D721Med (cell line): ENCODE data around the gene C6orf47.

Source experiments
- DNase-seq: peaks from one replicate; pipeline ENCODE4 v3.0.0; 2011; ENCODE audit warnings: low spot score; ENCODE audit not compliant: insufficient read length
- FAIRE-seq: peaks from 2 replicates; lab custom pipeline; 2011; peaks lifted over from hg19 to GRCh38; lab: Jason Lieb, UNC
- TF ChIP-seq, protein P1 (sequence below): IDR thresholded peaks from 2 replicates; pipeline ENCODE4 v1.5.1; 2012; ENCODE audit warnings: mild to moderate bottlenecking, control low read depth; ENCODE audit not compliant: insufficient read depth; ENCODE audit errors: missing control alignments

The C6orf47 gene

DNA sequence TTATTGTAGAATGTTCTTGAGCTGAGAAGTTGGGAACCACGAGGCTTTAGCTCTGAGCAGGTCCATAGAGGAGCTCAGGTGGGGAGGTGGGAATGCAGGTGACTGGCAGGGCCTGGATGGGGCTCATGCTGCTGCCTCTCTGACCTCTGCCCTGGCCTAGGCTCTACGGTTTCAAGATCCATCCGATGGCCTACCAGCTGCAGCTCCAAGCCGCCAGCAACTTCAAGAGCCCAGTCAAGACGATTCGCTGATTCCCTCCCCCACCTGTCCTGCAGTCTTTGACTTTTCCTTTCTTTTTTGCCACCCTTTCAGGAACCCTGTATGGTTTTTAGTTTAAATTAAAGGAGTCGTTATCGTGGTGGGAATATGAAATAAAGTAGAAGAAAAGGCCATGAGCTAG, 9.1 kb upstream of the C6orf47 start, which contains the start of gene LY6G5B:
LY6G5B (plus strand) TSS at position 301 of the 400 bp plus-strand sequence. CDS start 975 bp downstream, outside the sequence.
- no peak for FAIRE-seq
- no peak for DNase-seq
- TF ChIP-seq, protein P1, sequence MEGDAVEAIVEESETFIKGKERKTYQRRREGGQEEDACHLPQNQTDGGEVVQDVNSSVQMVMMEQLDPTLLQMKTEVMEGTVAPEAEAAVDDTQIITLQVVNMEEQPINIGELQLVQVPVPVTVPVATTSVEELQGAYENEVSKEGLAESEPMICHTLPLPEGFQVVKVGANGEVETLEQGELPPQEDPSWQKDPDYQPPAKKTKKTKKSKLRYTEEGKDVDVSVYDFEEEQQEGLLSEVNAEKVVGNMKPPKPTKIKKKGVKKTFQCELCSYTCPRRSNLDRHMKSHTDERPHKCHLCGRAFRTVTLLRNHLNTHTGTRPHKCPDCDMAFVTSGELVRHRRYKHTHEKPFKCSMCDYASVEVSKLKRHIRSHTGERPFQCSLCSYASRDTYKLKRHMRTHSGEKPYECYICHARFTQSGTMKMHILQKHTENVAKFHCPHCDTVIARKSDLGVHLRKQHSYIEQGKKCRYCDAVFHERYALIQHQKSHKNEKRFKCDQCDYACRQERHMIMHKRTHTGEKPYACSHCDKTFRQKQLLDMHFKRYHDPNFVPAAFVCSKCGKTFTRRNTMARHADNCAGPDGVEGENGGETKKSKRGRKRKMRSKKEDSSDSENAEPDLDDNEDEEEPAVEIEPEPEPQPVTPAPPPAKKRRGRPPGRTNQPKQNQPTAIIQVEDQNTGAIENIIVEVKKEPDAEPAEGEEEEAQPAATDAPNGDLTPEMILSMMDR, result no peak

DNA sequence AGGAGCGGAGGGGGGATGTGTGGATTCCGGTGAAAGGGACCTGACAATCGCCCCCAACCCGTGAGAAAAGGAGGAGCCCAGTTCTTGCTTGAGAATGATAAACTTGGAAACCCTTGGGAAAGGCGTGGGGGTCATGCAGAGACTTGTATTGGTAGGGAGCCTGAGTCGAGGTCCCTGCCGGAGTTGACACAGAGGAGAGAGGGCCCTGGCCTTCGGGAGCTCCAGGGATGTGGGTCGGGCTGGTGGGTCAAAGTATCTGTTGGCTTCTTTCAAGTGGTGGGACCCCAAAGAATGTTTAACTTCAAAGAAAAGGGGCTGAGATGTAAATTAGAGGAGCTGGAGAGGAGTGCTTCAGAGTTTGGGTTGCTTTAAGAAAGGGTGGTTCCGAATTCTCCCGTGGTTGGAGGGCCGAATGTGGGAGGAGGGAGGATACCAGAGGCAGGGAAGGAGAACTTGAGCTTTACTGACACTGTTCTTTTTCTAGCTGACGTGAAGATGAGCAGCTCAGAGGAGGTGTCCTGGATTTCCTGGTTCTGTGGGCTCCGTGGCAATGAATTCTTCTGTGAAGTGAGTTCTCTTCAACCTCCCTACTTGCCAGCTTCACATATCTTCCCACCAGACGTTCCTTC, 5.9 kb upstream of the C6orf47 start:
- TF ChIP-seq, protein P1, result no peak

GRCh38 chr6:31665501-31666336, 5.1 kb upstream of the C6orf47 start, which contains the start of gene CSNK2B:
Gene CSNK2B, plus strand, starts transcription at chr6:31666080. Its CDS starts 752 bp downstream, at chr6:31666832.
- FAIRE-seq, result no peak
- TF ChIP-seq, protein P1, result no peak
- DNase-seq, result peak; percentile 93

More for the DNA sequence above, 5.9 kb upstream of the C6orf47 start:
- FAIRE-seq, result no peak
- no peak for DNase-seq

DNA sequence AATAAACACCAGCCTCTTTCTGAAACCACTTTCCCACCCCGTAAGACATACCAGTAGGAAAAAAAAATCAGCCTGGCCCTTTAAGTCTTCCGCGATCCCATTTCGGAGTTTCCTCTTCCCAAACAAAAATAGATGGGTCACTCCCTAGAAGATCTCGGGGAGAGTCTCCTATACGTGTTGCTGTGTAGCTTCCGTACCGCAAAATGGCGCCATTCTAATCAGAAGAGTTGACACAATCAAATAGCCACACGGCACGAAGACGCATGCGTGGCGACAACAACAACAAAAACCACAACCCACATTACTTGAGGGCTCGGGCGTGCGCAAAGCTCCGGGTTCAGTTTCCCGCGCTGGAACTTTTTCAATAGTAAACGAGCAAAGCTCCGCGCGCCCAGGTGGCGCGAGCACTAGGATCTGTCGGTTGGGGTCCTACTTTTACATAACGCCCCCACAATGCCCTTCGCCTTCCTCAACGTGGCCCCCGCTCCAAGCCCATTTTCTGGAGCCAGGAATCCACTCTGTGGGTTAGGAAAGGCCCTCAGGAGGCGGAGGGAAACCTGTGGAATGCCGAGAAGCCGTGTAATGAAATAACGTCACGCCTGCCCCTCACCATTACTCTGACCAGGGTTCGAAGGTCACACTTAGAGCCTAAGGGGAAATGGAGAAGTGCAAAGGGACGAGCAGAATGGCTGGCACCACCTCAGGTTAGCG, 4.4 kb upstream of the C6orf47 start, which contains the start of gene GPANK1:
GPANK1 (minus strand) TSS at position 208 of the 711 bp plus-strand sequence. CDS start 519 bp downstream, outside the sequence.
- FAIRE-seq (no peak), DNase-seq (peak; percentile 65)
- TF ChIP-seq, protein P1, result no peak

GRCh38 chr6:31663961-31664789, 3.6 kb upstream of the C6orf47 start:
- DNase-seq, result no peak
- TF ChIP-seq, protein P1, result no peak
- no peak for FAIRE-seq
